HG03439 (cell line): ENCODE results near the gene ZBTB20.

Experiments used
- ATAC-seq: cut with Tn5 transposase; IDR thresholded peaks from one replicate; pipeline ENCODE4 v1.9.1; 2021; ENCODE audit warnings: mild to moderate bottlenecking, moderate library complexity; ENCODE audit not compliant: unreplicated experiment

ZBTB20 gene

DNA sequence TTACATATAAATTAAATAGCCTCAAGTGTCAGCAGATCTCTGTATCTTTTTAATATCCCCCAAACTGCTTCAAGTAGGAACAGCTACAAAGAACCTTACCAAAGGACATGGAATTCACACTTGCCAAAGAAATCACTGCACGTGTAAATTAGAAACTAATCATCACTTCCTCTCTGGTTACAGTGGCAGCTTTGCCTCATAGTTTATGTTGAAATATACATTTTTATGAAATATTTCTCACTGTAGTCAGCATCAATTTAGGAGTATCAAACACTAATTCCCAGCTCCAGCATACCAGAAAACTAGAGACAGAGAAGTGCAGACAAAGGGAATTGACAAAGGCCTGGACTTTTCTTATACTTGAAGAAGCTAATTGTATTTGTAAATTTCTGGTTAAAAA lies 592.4 kb downstream of the ZBTB20 start:
- no peak for ATAC-seq

DNA sequence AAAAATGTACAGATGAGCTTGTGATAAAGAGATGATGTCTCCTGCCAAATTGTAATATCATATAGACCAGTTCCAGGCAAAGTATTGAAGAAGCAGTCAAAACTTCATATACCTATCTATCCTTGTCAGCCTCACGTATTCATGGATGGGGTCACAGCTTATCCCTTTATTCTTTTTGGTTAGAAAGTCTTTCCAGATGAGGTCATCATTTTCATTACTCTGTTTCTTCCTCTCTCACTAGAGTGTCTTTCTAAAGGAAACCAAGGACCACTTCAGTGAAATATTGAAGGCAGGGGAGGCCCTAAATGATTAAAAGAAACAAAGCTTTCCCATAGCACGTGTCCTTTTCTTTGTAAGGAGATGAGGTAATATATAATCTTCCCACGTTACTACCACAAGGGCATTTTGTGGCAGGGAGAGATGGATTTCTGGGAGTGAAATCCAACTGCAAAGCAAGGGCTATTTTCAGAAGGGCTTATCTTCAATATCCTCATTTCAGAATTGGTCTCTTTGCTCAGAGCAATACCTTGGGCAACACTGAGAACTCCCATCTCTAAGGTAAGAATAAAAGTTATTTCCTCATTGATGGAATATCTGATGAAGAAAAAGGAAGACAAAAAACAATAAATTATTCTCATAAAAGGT lies 593.0 kb downstream of the ZBTB20 start:
- ATAC-seq, result no peak

GRCh38 chr3:114552527-114552812 lies 594.6 kb downstream of the ZBTB20 start:
- ATAC-seq, result no peak

- no peak for ATAC-seq
These were observed 595.1 kb downstream of the ZBTB20 start for GRCh38 chr3:114551770-114552526.

GRCh38 chr3:114550165-114550564 lies 596.9 kb downstream of the ZBTB20 start:
- ATAC-seq, result no peak

- ATAC-seq, result no peak
These were observed 601.9 kb downstream of the ZBTB20 start for GRCh38 chr3:114545193-114545592.

- no peak for ATAC-seq
These were observed 604.7 kb downstream of the ZBTB20 start for GRCh38 chr3:114542359-114542758.

DNA sequence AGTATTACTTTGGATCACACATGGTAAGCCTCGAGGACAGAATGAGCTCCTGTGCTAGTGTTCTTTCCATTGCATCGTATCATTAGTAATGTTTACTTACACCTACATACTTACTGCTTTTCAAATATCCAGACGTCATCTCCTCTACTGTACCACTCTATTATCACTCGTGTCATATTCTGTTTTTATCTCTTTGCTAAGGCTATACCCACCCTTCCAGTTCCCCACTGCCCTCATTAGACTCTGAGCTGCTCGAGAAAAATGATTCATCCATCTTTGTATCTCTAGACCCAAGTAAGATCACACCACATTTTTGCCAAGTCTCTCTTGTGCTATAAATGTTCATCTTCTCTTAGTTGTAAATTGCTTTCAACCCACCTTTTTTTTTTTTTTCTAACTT lies 607.6 kb downstream of the ZBTB20 start:
- no peak for ATAC-seq

DNA sequence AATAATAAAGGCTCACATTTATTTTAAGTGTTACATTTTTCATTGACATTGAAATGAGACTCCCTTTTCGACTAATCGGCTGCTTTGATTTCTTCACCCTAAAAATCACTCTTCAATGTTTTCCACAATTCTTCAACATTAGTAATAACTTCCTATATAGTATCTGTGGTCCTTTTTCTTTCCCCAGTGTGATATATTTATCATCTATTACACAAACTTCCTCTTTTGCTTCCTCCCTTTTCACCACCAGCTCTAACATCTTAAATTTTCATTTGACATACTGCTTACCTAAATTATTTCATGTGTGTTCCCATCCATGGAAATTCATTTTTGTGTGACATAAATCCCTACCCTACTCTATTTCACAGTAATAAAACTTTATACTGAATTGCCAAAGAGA lies 608.9 kb downstream of the ZBTB20 start:
- no peak for ATAC-seq

- no peak for ATAC-seq
These were observed 618.6 kb downstream of the ZBTB20 start for GRCh38 chr3:114528517-114528916.

GRCh38 chr3:114527036-114527644 lies 619.9 kb downstream of the ZBTB20 start:
- ATAC-seq, result no peak

GRCh38 chr3:114525278-114525677 lies 621.8 kb downstream of the ZBTB20 start:
- ATAC-seq, result no peak

DNA sequence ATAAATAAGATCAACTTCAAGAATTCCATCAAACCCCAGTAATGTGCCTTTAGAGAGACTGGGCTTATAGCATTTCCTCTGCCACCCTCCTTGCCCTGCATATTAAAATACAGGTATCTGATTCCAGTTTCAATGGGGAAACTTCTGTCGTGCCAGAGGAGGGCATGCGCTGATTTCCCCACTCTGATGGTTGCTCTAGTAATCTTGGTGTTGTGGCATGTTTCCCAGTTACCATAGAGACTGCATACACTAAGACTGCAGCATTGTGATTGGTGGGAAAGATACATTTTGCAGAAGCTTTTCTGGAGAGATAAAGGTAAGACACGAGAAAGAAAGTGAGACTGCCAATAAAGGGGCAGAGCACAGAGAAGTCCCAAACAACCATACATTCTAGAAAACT lies 627.7 kb downstream of the ZBTB20 start:
- peak; percentile 89 for ATAC-seq

DNA sequence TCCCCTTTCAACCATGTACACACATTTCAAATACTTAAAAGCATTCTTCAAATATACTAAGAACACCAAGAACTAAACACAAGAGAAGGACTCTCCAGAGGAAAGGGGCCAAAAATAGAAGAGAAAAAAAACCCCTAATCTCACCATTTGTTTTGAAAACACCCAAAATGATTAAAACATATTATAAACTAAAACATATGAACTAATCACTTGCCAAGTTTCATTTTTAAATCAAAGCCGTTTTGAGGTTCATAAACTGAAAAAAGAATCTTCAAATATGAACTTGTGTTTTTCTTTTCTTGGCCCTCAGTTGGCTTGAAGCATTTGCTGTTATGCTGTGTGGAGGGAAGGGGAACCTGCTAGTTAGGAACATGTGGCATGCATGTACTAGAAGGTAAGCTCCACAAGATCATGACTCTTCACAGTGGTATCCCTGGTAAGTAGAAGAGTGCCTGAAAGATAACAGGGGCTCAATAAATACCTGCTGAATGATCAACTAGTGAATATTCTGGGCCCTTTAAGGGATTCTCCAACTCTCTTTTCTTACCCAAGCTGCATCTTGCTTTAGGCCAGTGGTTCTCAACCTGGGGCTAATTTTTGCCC lies 628.8 kb downstream of the ZBTB20 start:
- ATAC-seq, result no peak

GRCh38 chr3:114510201-114510600 lies 636.9 kb downstream of the ZBTB20 start:
- no peak for ATAC-seq

GRCh38 chr3:114509756-114510155 lies 637.3 kb downstream of the ZBTB20 start:
- no peak for ATAC-seq

DNA sequence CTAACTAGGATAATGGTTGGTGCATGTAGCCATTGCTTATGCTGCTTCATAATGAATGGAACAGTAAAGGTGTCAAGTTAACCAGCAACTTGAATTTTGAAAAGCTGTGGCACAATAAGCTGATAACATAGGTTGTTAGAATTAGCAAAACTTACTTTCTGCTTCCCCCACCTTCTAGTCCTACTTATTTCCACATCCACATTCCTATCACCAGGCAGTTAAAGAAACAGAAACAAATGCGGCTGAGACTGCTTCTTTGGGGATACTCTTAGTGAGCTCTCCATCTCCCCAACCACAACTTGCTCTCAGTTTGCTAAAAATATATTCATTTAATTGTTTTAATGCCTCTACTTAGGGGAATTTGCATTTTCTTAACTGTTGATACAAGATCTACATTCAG lies 638.1 kb downstream of the ZBTB20 start:
- ATAC-seq, result no peak

DNA sequence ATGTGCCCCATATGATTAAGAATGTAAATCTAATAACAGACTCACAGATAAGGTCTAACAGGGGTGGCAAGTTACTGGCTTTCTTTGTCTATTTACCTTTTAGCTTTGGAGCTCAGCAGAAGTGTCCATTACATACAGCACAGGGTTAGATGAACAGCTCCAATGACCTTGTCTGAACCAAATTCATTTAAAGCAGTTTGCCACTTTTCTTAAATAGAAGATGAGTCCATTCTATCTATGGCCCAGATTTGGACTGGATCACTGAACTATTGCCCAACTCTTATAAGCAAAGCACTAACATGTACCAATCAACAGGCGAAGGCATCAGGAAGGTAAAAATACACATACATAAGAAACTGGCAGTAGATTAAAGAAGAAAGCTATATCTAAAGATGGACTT lies 638.9 kb downstream of the ZBTB20 start:
- no peak for ATAC-seq

- no peak for ATAC-seq
These were observed 640.3 kb downstream of the ZBTB20 start for GRCh38 chr3:114506591-114507300.

DNA sequence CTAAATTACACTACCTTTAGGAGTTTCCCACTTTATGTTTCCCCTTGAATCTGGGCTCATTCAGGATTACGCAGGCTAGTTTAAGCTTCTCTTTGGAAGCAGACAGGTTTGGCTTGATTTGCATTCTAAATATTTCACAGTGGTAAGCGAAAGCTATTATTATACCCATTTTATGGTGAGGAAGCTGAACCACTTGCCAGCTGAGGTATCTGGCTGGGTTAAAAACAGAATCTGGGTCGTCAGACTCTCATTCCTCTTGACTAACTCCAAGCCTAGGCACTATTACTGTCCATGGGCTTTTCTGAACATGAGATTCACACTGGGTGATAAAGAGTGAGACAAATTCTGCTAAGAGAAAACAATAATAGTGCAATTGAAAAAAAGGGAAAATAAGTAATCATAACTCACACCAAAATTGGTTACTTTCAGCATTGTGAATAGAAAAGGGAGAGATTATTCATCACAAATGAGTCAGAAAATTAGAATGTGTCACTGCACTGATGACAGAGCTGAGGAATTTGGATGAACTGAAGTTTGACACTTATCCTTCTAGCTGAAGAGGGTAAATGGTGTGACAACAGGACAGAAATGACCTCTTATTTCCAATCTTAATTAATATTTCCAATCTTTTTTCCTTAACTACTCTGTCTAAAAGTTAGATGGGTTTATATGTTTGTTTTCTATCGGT lies 642.0 kb downstream of the ZBTB20 start:
- no peak for ATAC-seq

GRCh38 chr3:114502204-114502603 lies 644.9 kb downstream of the ZBTB20 start:
- no peak for ATAC-seq
